Esophagus squamous epithelium (tissue), 4 donors: Measurements from ENCODE around the gene GEMIN5.

Source experiments
- CTCF ChIP-seq, 6 experiments: fragments of 450-650 bp in 4 of 6; fragments of 200-600 bp in 2 of 6; sonication (generic) in 2 of 6; IDR thresholded peaks; one replicate each; pipeline ENCODE4 v1.5.1; 2016 to 2019; ENCODE audit warnings: antibody characterized with exemption in 6 of 6, mild to moderate bottlenecking in 4 of 6, moderate library complexity in 4 of 6
- POLR2A ChIP-seq, 4 donors: fragments of 450-650 bp; IDR thresholded peaks; one replicate each; pipeline ENCODE4 v1.6.1; 2017; ENCODE audit warnings: antibody characterized with exemption in 4 of 4, mild to moderate bottlenecking in 4 of 4, moderate library complexity in 3 of 4

GRCh38 chr5:154933537-154933936 lies 4.5 kb downstream of the GEMIN5 start:
- TF ChIP-seq CTCF (IDR thresholded peaks at IDR 0.05) (no peak), POLR2A (IDR thresholded peaks at IDR 0.05) (no peak)
